HG02884 (cell line): Measurements from ENCODE around the gene GNPAT.

Experiments
- ATAC-seq: cut with Tn5 transposase; IDR thresholded peaks from one replicate; pipeline ENCODE4 v1.9.1; 2021; ENCODE audit warnings: mild to moderate bottlenecking, moderate library complexity; ENCODE audit not compliant: unreplicated experiment

GNPAT gene

GRCh38 chr1:231242516-231243198, 1.6 kb downstream of the GNPAT start:
- ATAC-seq, result no peak

- ATAC-seq, result no peak
Measured at GRCh38 chr1:231248778-231249177, 7.8 kb downstream of the GNPAT start.

- ATAC-seq, result no peak
Measured at GRCh38 chr1:231252336-231252735, 11.3 kb downstream of the GNPAT start.

DNA sequence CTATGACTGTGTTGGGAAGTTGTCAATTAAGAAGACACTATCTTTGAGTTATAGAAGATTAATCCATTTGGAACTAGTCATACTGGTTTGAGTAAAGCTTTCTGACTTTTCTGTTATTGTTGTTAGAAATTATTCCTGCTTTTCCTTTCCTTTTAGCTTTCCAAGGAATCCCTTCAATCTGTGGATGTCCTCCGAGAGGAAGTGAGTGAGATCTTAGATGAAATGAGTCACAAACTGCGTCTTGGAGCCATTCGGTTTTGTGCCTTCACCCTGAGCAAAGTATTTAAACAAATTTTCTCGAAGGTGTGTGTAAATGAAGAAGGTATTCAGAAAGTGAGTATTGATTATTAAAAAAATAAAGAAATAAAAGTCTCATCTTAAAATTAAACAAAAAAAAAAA, 19.3 kb downstream of the GNPAT start:
- ATAC-seq, result no peak

DNA sequence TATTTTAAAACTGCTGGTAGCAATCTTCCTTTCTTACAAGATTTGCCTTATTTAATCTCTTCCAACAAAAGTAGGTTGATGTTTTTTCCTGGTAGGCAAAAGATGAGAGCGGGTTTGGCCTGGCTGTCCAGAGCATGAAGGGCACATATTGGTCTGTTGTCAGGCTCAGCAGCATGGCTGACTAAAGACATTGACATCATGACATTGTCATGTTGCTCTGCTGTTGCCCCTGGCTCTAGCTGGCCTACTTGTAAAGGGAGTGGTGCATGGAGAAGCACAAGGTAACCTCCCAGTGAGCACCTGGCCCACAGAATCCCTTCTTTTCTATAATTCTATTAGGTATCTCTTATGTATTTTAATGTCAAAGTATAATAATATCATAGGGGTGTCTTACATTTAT, 23.6 kb downstream of the GNPAT start:
- ATAC-seq, result no peak

GRCh38 chr1:231265379-231265778, 24.4 kb downstream of the GNPAT start:
- ATAC-seq, result no peak

DNA sequence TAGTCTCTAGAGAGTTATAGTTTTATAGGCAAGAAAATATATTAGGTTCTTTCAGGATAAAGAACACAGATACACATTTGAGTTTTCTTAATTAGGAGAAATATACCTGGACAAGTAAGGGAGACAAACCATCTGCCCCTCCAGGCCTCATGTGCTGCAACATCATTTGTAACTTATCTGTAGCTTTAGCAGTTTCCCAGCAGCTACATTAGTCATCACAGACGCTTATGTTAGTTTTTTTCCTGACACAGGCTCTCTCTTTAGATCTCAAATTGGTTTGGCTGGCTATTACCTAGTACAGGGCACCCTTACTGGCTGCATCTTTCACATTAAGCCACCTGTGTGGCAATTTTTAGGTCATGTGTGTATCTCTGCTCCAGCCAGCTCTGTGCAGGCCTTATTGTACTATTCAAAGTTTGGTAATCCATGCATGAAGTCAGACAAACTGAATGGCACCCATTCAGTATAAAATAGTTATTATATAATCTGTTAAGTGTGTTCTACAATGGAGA, 25.9 kb downstream of the GNPAT start:
- no peak for ATAC-seq

DNA sequence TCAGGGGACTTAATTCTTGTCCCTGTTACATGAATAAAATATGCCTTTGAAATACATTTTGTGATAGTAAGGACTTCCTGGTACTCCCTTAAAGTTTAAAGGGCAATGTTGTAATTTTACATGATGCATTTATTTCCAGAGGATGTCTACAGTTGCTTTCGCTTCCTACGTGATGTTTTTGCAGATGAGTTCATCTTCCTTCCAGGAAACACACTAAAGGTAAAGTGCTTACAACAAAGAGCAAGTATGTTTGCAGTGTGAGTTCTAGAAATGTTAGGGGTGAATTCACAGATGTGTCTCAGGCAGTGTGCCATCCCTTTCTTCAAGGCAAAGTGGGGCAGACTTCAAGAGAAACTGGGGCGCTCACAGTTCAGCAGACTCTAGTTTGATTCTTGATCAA, 31.2 kb downstream of the GNPAT start:
- ATAC-seq, result no peak

DNA sequence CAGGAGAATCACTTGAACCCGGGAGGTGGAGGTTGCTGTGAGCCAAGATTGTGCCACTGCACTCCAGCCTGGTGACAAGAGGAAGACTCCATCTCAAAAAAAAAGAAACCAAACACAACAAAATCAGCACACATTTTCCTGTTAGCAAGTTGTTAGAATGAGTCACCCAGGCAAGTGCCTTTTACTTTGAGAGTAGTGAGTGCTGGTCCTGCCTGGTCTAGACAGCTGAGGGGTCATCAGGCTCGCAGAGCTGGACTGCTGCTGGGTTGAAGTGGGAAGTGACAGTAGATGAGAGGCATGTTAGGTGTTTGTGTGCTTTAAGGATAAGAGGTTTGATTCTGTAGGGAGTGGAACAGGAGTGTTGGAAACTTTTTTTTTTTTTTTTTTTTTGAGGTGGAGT, 31.9 kb downstream of the GNPAT start:
- no peak for ATAC-seq

- no peak for ATAC-seq
Measured at GRCh38 chr1:231274119-231274825, 33.3 kb downstream of the GNPAT start.

- no peak for ATAC-seq
Measured at GRCh38 chr1:231278100-231278790, 37.2 kb downstream of the GNPAT start.

- no peak for ATAC-seq
Measured at GRCh38 chr1:231279081-231279480, 38.1 kb downstream of the GNPAT start.

DNA sequence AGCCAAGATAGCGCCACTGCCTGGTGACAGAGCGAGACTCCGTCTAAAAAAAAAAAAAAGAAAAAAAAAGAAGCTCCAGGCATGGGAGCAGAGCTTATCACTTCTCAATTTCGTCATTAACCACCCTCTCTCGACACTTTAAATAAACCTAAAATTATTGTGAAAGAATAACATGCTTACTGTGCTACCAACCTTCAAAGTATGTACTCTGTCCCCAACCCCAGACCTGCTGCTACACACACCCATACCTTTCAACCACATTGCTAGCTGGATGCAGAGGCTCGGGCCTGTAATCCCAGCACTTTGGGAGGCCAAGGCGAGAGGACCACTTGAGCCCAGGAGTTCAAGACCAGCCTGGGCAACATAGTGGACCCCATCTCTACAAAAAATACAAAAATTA, 38.7 kb downstream of the GNPAT start:
- ATAC-seq, result no peak

DNA sequence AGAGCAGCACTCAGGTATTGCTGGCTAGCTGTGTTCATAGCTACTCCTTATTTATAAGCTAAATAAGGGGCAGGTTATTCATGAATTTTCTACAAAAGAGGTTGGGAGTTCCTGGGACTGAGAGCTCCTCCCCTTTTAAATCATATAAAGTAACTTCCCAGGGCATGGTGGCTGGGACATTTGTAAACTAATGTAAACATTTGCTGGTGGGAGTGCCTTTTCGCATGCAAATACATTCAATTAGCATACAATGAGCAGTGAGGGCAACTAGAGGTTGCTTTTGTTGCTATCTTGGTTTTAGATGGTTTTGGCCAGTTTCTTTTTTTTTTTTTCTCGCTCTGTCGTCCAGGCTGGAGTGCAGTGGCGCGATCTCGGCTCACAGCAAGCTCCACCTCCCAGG, 43.4 kb downstream of the GNPAT start:
- ATAC-seq, result no peak

DNA sequence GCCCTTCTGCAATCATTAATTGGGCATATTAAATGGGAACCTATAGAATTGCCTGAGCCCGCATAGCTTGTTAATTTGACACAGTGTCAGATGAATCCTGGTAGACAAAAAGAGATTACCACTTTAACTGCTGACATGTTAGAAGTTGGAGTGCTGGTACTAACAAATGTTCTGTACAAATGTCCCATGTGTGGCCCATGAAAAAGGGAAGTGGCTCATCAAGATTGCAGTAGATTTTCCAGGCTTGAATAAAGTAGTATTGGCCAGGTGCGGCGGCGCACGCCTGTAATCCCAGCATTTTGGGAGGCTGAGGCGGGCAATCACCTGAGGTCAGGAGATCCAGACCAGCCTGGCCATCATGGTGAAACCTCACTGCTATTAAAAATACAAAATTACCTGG, 45.6 kb downstream of the GNPAT start:
- ATAC-seq, result no peak

GRCh38 chr1:231295938-231296337, 54.9 kb downstream of the GNPAT start:
- ATAC-seq, result no peak

DNA sequence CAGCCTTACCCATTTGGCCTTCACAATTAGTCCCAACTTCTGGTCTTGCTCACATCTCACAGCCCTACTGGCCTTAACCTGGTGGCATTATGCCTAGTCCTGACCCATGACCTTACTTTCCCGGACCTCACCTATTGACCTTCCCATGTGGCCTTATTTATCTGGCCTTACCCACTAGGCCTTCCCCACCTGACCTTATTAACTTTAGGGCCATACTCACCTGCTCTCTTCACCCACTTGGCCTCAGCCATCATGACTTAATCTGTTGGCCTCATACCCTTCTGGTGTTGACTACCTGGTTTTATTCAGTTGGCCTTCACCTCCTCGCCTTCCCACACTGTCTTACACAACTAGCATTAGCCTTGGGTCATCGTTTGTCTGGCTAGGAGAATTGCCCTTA, 61.0 kb downstream of the GNPAT start:
- no peak for ATAC-seq

DNA sequence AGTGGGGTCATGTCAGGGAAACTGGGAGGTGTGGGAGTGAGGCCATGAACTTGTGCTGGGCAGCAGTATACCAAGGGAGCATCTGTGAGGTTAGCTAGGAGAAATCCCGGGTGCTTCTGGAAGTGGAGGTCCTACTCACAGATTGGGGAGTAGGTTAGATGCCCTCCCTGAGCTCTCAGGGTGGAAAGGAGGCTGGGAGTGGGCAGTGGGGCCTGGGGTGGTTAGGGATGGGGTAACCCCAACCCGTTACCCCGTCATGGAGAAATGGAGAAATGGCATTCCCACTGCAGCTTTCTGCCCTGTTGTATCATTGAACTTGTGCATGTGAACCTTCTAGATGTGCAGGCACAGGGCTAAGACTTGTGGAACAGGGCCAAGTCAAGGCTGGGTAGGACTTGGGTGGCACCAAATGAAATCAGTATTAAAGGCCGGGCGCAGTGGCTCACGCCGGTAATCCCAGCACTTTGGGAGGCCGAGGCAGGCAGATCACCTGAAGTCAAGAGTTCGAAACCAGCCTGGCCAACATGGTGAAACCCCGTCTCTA, 69.5 kb downstream of the GNPAT start:
- ATAC-seq, result no peak

GRCh38 chr1:231311720-231312431, 70.9 kb downstream of the GNPAT start:
- no peak for ATAC-seq

- no peak for ATAC-seq
Measured at GRCh38 chr1:231312432-231312788, 71.4 kb downstream of the GNPAT start.

DNA sequence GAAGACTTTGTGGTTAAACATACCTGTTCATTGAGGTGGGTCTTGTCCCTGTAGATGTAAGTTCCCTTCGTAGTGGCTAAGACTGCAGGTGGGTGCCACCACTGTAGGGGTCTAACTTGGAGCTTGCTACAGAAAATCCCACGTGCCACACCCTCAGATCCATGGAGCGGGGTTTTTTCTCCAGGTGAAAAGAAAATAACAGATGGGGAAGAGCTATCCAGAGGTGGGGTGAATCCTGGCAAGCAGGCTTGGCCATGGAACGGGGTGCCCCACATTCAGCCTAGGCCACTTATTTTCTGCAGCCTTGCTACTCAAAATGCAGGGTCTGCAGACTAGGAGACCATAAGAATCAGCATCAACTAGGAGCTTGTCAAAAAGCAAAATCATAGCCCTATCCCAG, 72.6 kb downstream of the GNPAT start:
- no peak for ATAC-seq
